GM08714 (cell line): ENCODE measurements around the gene PNPLA5.

ENCODE experiments used
- H3K4me3 ChIP-seq: fragments of 200-500 bp; sonication (Bioruptor generic); 2 replicates; pipeline ENCODE4 v1.5.1; 2014; ENCODE audit warnings: mild to moderate bottlenecking, low read length, inconsistent platforms
- ZNF274 ChIP-seq: IDR thresholded peaks from 2 replicates; pipeline ENCODE4 v1.6.1; 2012; ENCODE audit warnings: mild to moderate bottlenecking, low read depth, low read length

PNPLA5 gene

GRCh38 chr22:43847376-43848289, 44.2 kb downstream of the PNPLA5 start:
- no peak for TF ChIP-seq ZNF274

GRCh38 chr22:43846966-43847365, 44.8 kb downstream of the PNPLA5 start:
- no peak overlapping the region for H3K4me3 ChIP-seq

More at GRCh38 chr22:43847376-43848289, 44.2 kb downstream of the PNPLA5 start:
- H3K4me3 ChIP-seq = no peak overlapping the region

GRCh38 chr22:43845981-43846380, 45.8 kb downstream of the PNPLA5 start:
- TF ChIP-seq ZNF274 = no peak
- H3K4me3 ChIP-seq = no peak overlapping the region

More at GRCh38 chr22:43846966-43847365, 44.8 kb downstream of the PNPLA5 start:
- no peak for TF ChIP-seq ZNF274

GRCh38 chr22:43844560-43845545, 47.0 kb downstream of the PNPLA5 start:
- TF ChIP-seq ZNF274 = no peak
- H3K4me3 ChIP-seq = no peak overlapping the region

GRCh38 chr22:43843783-43844530, 47.9 kb downstream of the PNPLA5 start:
- no peak for TF ChIP-seq ZNF274
- H3K4me3 ChIP-seq = no peak overlapping the region

- no peak overlapping the region for H3K4me3 ChIP-seq
- no peak for TF ChIP-seq ZNF274
Observed at GRCh38 chr22:43841742-43842141, 50.1 kb downstream of the PNPLA5 start.

GRCh38 chr22:43840851-43841250, 51.0 kb downstream of the PNPLA5 start:
- TF ChIP-seq ZNF274 = no peak
- H3K4me3 ChIP-seq = no peak overlapping the region

GRCh38 chr22:43840431-43840830, 51.4 kb downstream of the PNPLA5 start:
- no peak overlapping the region for H3K4me3 ChIP-seq
- TF ChIP-seq ZNF274 = no peak

GRCh38 chr22:43839781-43840180, 52.0 kb downstream of the PNPLA5 start:
- no peak overlapping the region for H3K4me3 ChIP-seq
- TF ChIP-seq ZNF274 = no peak

GRCh38 chr22:43838571-43839307, 53.1 kb downstream of the PNPLA5 start:
- TF ChIP-seq ZNF274 = no peak
- no peak overlapping the region for H3K4me3 ChIP-seq

GRCh38 chr22:43838161-43838560, 53.7 kb downstream of the PNPLA5 start:
- H3K4me3 ChIP-seq = no peak overlapping the region
- no peak for TF ChIP-seq ZNF274

- no peak overlapping the region for H3K4me3 ChIP-seq
- no peak for TF ChIP-seq ZNF274
Observed at GRCh38 chr22:43837666-43838065, 54.1 kb downstream of the PNPLA5 start.

GRCh38 chr22:43835736-43836135, 56.1 kb downstream of the PNPLA5 start:
- TF ChIP-seq ZNF274 = no peak
- H3K4me3 ChIP-seq = no peak overlapping the region
